Osteoblast (primary cell): ENCODE data around the gene KAT6B. TPM values are rescaled to one million over a fixed set of nuclear protein-coding genes. Genes with fewer than 3 reads are reported as not detected.

Experiments used
- DNase-seq: peaks from one replicate; pipeline ENCODE4 v3.0.0; 2011; ENCODE audit warnings: low spot score, mixed read lengths; ENCODE audit not compliant: insufficient read length; ENCODE audit errors: missing footprints
- H2AFZ ChIP-seq: 2 replicates; pipeline ENCODE4 v1.6.0; 2011; ENCODE audit warnings: mild to moderate bottlenecking, low read length
- H3K27ac ChIP-seq: 2 replicates; pipeline ENCODE4 v1.5.1; 2011; ENCODE audit warnings: mild to moderate bottlenecking, low read depth, low read length, moderate library complexity
- H3K27me3 ChIP-seq: 2 replicates; pipeline ENCODE4 v1.6.0; 2012; ENCODE audit warnings: mild to moderate bottlenecking, control low read depth, inconsistent platforms, low read length, moderate library complexity; ENCODE audit not compliant: insufficient read depth
- H3K36me3 ChIP-seq: 2 replicates; pipeline ENCODE4 v1.5.1; 2011; ENCODE audit warnings: mild to moderate bottlenecking, low read length, control low read depth, moderate library complexity; ENCODE audit not compliant: insufficient read depth
- H3K4me1 ChIP-seq: 2 replicates; pipeline ENCODE4 v1.5.1; 2011; ENCODE audit warnings: mild to moderate bottlenecking, low read length, control low read depth, moderate library complexity; ENCODE audit not compliant: insufficient read depth
- H3K4me2 ChIP-seq: 2 replicates; pipeline ENCODE4 v1.6.0; 2011; ENCODE audit warnings: mild to moderate bottlenecking, low read length; ENCODE audit not compliant: insufficient read depth
- H3K4me3 ChIP-seq: fragments of 200-600 bp; sonication (generic); 3 replicates; pipeline ENCODE4 v1.5.1; 2012; ENCODE audit warnings: mild to moderate bottlenecking, low read length, inconsistent platforms; ENCODE audit not compliant: insufficient read depth
- H3K79me2 ChIP-seq: 2 replicates; pipeline ENCODE4 v1.6.0; 2012; ENCODE audit warnings: mild to moderate bottlenecking, low read length, control low read depth, inconsistent platforms; ENCODE audit not compliant: insufficient read depth
- H3K9me3 ChIP-seq: 2 replicates; pipeline ENCODE4 v1.5.1; 2011; ENCODE audit warnings: low read depth, low read length, control low read depth
- H4K20me1 ChIP-seq: 2 replicates; pipeline ENCODE4 v1.6.0; 2012; ENCODE audit warnings: mild to moderate bottlenecking, low read length, control low read depth; ENCODE audit not compliant: insufficient read depth
- CTCF ChIP-seq: IDR thresholded peaks from 2 replicates; pipeline ENCODE4 v1.5.1; 2011; ENCODE audit warnings: mild to moderate bottlenecking, low read depth, low read length, moderate library complexity; ENCODE audit errors: extremely low read depth
- total RNA-seq: library from RNA; depleted of rRNA; stranded (reverse); fragments of >200 nt; gene quantifications from 2 replicates; pipeline ENCODE4 v1.2.3, GENCODE V29; 2012

KAT6B gene
- total RNA-seq, 1 donor: 24.6 TPM

GRCh38 chr10:74997163-74997562 is 170.8 kb downstream of the KAT6B start:
- Histone ChIP-seq H3K27ac (no peak overlapping the region), H3K9me3 (no peaks in the 10 kb centered on the region), H3K4me3 (no peak overlapping the region), H4K20me1 (no peaks in the 10 kb centered on the region), H2AFZ (no peak overlapping the region), H3K36me3 (peaks cover 10% of the 10 kb centered on the region), H3K4me2 (no peak overlapping the region), H3K4me1 (no peaks in the 10 kb centered on the region), H3K79me2 (no peaks in the 10 kb centered on the region), H3K27me3 (no peaks in the 10 kb centered on the region)
- no peak for DNase-seq
- no peak for TF ChIP-seq CTCF

DNA sequence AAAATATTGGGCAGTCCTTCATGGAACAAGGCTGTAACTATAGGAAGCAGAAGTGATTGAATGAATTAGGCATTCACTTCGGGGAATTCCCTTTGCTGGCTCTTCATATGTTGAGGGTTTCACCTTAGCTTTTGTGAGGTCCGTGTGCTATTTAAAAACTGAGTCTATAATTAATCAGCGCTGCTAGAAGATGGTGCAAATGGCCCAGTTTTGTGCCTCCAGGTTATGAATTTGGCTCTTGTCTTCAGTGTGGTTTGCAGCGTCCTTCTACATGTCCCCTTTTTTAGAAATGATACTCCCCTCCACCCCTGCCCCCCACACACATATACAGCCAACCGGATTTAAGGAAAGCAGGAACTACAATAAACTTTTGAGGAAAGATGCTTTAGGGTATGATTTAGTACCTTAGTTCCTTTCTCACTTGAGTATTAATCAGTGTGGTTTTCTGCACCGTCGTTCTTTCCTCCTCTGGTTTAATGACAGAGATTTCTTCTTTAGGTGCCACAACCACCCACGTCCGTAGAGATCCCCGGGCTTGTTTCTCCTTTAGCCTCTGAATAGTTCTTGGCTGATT is 174.4 kb downstream of the KAT6B start:
- Histone ChIP-seq H3K36me3 (peaks cover 9% of the 10 kb centered on the region), H3K27me3 (no peaks in the 10 kb centered on the region), H3K27ac (no peak overlapping the region), H4K20me1 (no peaks in the 10 kb centered on the region), H3K79me2 (no peaks in the 10 kb centered on the region), H2AFZ (no peak overlapping the region), H3K9me3 (no peaks in the 10 kb centered on the region), H3K4me2 (no peak overlapping the region), H3K4me1 (no peaks in the 10 kb centered on the region), H3K4me3 (no peak overlapping the region)
- TF ChIP-seq CTCF: no peak
- DNase-seq: no peak

GRCh38 chr10:75001715-75002350 is 175.4 kb downstream of the KAT6B start:
- H3K9me3 ChIP-seq: no peaks in the 10 kb centered on the region
- TF ChIP-seq CTCF: no peak
- DNase-seq: no peak
- no peak overlapping the region for H3K27ac ChIP-seq
- H2AFZ ChIP-seq: no peak overlapping the region
- H3K4me3 ChIP-seq: no peak overlapping the region
- H3K27me3 ChIP-seq: no peaks in the 10 kb centered on the region
- H3K4me1 ChIP-seq: no peaks in the 10 kb centered on the region
- no peaks in the 10 kb centered on the region for H3K79me2 ChIP-seq
- H3K4me2 ChIP-seq: no peak overlapping the region
- no peaks in the 10 kb centered on the region for H4K20me1 ChIP-seq
- H3K36me3 ChIP-seq: peaks cover 6% of the 10 kb centered on the region

DNA sequence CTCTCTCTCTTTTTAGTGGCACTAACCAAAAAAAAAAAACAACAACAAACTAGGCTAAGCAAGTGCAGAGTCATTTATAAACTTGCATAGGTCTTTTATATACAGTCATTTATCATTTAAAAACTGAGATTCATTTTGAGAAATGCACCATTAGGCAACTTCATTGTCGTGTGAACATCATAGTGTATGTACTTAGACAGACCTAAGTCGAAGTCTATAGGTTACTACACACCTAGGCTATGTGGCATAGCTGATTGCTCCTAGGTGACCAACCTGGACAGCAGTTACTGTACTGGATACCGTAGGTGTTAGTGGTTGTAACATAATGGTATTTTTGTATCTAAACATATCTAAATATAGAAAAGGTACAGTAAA is 175.9 kb downstream of the KAT6B start:
- no peaks in the 10 kb centered on the region for H3K79me2 ChIP-seq
- H4K20me1 ChIP-seq: no peaks in the 10 kb centered on the region
- no peak overlapping the region for H3K4me3 ChIP-seq
- H3K4me2 ChIP-seq: no peak overlapping the region
- no peak overlapping the region for H2AFZ ChIP-seq
- TF ChIP-seq CTCF: no peak
- no peaks in the 10 kb centered on the region for H3K9me3 ChIP-seq
- H3K27ac ChIP-seq: no peak overlapping the region
- DNase-seq: no peak
- H3K27me3 ChIP-seq: no peaks in the 10 kb centered on the region
- H3K36me3 ChIP-seq: peaks cover 6% of the 10 kb centered on the region
- H3K4me1 ChIP-seq: no peaks in the 10 kb centered on the region
